OCI-M1 (cell line): ENCODE data around the gene CDH13.
A peak's percentile ranks its signal among the peaks of the same experiment; 100 is the strongest.

Experiments
- DNase-seq: peaks from one replicate; lab custom pipeline; 2025; lab: John Stamatoyannopoulos, UW

The CDH13 gene

GRCh38 chr16:83845263-83845662, 1218.5 kb downstream of the CDH13 start:
- no peak for DNase-seq

GRCh38 chr16:83847371-83848225, 1220.8 kb downstream of the CDH13 start:
- DNase-seq: peak; percentile 52

GRCh38 chr16:83849421-83849820, 1222.7 kb downstream of the CDH13 start:
- DNase-seq: no peak
